Erythroblast (primary cell): ENCODE data around the gene PLA2G4D.

ENCODE experiments used
- GATA1 ChIP-seq: IDR thresholded peaks from 2 replicates; pipeline ENCODE4 v1.6.1; 2011; ENCODE audit warnings: low read depth, mild to moderate bottlenecking, control low read depth, low read length, moderate library complexity
- POLR2A ChIP-seq: IDR thresholded peaks from 2 replicates; pipeline ENCODE4 v1.6.1; 2011; ENCODE audit warnings: mild to moderate bottlenecking, low read length

- TF ChIP-seq POLR2A: no peak
- TF ChIP-seq GATA1: no peak
Observed at GRCh38 chr15:42137461-42138261, 43.3 kb upstream of the PLA2G4D start.
